GM19397 (cell line): ENCODE results near the gene MARCHF3.
"Not testable (repeated sequence)": the region's sequence is repeated elsewhere in the genome, so short reads cannot be mapped to it uniquely, and the experiment has no call there.

Experiments used
- ATAC-seq: cut with Tn5 transposase; IDR thresholded peaks from one replicate; pipeline ENCODE4 v1.9.1; 2021; ENCODE audit warnings: mild to moderate bottlenecking, moderate library complexity; ENCODE audit not compliant: unreplicated experiment

Gene MARCHF3

GRCh38 chr5:127053049-127053448, 22.7 kb upstream of the MARCHF3 start:
- no peak for ATAC-seq

GRCh38 chr5:127051591-127051990, 21.2 kb upstream of the MARCHF3 start:
- ATAC-seq = no peak

- ATAC-seq = no peak
Observed at GRCh38 chr5:127046343-127047072, 16.1 kb upstream of the MARCHF3 start.

- no peak for ATAC-seq
Observed at GRCh38 chr5:127042593-127042992, 12.2 kb upstream of the MARCHF3 start.

- ATAC-seq = no peak
Observed at GRCh38 chr5:127041571-127041970, 11.2 kb upstream of the MARCHF3 start.

GRCh38 chr5:127040796-127041520, 10.6 kb upstream of the MARCHF3 start:
- ATAC-seq = no peak

- ATAC-seq = no peak
Observed at GRCh38 chr5:127038550-127038949, 8.2 kb upstream of the MARCHF3 start.

- no peak for ATAC-seq
Observed at GRCh38 chr5:127031863-127032232, 1.5 kb upstream of the MARCHF3 start.

- ATAC-seq = peak; percentile 28
Observed at GRCh38 chr5:127031147-127031862, 947 bp upstream of the MARCHF3 start.

GRCh38 chr5:127029581-127030258, 638 bp downstream of the MARCHF3 start:
- ATAC-seq = peak; percentile 13

- ATAC-seq = no peak
Observed at GRCh38 chr5:127028822-127029457, 1.4 kb downstream of the MARCHF3 start.

- no peak for ATAC-seq
Observed at GRCh38 chr5:127027539-127027938, 2.8 kb downstream of the MARCHF3 start.

GRCh38 chr5:127026166-127026565, 4.2 kb downstream of the MARCHF3 start:
- ATAC-seq = no peak

GRCh38 chr5:127025467-127025866, 4.9 kb downstream of the MARCHF3 start:
- no peak for ATAC-seq

- ATAC-seq = no peak
Observed at GRCh38 chr5:127024821-127025220, 5.5 kb downstream of the MARCHF3 start.

GRCh38 chr5:127023552-127024191, 6.7 kb downstream of the MARCHF3 start:
- not testable (repeated sequence) for ATAC-seq

- ATAC-seq = no peak
Observed at GRCh38 chr5:127022846-127023245, 7.5 kb downstream of the MARCHF3 start.

GRCh38 chr5:127019928-127020327, 10.4 kb downstream of the MARCHF3 start:
- ATAC-seq = peak; percentile 69

GRCh38 chr5:127016722-127017121, 13.6 kb downstream of the MARCHF3 start:
- not testable (repeated sequence) for ATAC-seq

- no peak for ATAC-seq
Observed at GRCh38 chr5:127015716-127016115, 14.6 kb downstream of the MARCHF3 start.
